NCI-H2171 treated with DMSO at 0.1 percent for 48 hours (cell line): ENCODE measurements around the gene RTP3.

Experiments
- DNase-seq: peaks from one replicate; lab custom pipeline; 2025; lab: John Stamatoyannopoulos, UW

The RTP3 gene

DNA sequence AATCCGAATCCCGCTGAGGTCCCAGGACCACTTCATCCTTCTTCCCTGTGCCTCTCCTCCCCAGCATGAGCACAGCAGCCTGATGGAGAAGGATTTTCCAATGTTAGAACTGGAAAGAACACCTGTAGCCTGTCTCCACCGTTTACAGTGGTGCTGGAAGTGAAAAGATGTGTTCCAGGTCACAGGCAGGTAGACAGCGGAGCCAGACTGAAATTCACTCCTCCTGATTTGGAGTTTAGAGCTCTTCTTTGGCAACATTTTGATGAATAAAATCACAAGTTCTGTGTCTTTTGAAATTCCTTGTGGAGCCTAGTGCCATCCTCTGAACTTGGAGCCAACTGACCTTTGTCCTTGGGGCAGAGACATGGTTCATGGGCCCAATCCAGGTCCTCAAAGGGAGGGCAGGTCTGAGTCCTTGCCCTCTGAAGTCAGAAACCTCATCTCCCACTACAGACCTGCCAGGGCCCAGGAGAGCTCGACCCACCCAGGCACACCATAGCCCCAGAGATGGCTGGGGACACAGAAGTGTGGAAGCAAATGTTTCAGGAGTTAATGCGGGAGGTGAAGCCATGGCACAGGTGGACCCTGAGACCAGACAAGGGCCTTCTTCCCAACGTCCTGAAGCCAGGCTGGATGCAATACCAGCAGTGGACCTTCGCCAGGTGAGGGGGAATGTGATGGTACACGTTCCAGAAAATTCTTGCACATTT lies at the start of gene RTP3:
Gene RTP3 (plus strand): TSS at position 421 of the 710 bp plus-strand sequence. CDS start 87 bp downstream, at position 508.
- no peak for DNase-seq

- no peak for DNase-seq
Measured at GRCh38 chr3:46448721-46449120, 49.1 kb upstream of the RTP3 start.

- DNase-seq = no peak
Measured at GRCh38 chr3:46449755-46450552, 47.8 kb upstream of the RTP3 start.

DNA sequence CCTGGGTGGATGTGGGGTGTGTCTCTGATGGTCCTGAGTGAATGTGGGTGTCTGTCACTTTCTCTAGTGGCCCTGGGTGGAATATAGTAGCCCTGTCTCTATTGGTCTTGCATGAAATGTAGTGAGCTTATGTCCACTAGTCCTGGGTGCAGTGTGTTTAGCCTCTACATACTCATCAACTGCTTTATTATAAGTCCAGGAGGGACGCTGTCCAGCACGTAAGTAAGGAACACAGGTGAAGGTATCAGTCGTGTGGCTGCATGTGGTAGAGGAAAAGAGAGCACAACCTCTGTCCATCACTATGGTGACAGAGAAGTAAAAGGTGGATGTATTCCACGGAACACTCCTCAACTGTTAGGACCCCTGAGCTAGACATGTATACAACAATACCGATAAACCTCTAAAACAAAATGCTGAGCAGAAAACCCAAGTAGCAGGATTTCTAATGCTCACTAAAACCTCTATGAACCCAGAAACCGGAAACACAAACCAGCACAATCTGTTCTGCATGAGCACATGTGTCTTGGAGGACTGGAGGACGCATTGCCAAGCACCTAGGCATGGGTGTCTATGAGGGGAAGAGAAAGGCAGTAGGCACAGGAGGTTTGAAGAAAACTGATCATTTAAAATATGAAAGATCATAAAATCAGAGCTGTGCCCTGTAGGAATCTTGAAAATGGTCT lies 44.1 kb upstream of the RTP3 start:
- no peak for DNase-seq

GRCh38 chr3:46454209-46454595 lies 43.6 kb upstream of the RTP3 start:
- DNase-seq = no peak

- no peak for DNase-seq
Measured at GRCh38 chr3:46454606-46455005, 43.2 kb upstream of the RTP3 start.

DNA sequence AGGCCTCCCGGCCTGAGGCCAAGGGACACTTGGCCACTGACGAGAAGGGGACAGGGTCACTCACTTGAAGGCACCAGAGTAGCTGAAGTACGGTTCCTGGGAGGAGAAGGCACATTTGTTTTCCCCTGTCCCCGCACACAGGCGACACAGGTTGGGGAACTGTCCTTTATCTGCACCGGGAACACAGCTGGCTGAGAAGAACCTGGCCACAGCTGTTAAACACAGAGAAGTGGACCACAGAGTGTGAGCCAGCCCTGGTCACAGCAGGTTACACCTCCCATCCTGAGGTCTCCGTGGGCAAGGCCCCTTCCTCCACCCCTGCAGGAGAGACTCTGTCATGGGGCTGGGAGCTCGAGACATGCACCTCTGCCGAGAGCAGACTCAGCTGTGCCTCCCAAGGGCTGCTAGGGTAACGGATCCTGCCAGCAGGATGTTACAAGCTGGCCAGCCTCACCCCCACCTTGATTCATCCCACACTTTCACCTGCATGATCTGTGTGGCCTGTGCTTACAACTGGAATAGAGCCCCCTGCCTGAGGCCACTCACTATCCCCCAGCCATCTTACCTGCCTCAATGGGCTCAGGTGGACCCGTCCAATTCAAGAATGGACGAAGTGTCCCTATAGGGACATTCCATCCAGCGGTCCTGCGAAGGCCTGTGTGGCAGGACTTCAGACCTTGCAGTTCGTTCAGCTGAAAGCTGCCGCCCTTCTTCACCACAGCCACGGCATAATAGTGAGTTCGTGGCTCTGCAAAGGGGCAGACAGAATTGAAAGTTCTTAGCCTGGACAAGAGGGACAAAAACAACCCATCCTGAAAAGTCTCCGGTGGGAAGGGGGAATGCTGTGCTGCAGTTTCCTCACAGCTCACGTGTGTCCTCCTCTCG lies 42.3 kb upstream of the RTP3 start:
- no peak for DNase-seq

DNA sequence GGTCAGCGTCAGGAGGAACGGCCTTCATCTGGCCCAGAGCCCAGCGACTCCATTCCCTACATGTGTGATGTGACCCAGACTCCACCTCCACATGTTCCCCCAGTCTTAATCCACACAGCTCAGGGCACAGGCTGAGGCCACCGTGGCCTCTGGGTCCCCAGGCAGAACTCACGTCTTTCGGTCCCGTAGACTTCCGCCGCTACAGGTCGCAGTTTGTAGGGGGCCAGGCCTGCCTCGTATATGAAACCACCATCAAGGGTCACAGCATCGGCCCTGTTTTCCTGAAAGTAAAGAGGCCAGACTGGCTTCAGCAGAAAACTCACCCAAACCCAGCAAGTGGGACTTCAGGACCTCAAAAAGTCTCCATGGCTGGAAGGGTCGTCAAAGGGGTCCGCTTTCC lies 41.7 kb upstream of the RTP3 start:
- no peak for DNase-seq

GRCh38 chr3:46460051-46460450 lies 37.7 kb upstream of the RTP3 start:
- DNase-seq = no peak

DNA sequence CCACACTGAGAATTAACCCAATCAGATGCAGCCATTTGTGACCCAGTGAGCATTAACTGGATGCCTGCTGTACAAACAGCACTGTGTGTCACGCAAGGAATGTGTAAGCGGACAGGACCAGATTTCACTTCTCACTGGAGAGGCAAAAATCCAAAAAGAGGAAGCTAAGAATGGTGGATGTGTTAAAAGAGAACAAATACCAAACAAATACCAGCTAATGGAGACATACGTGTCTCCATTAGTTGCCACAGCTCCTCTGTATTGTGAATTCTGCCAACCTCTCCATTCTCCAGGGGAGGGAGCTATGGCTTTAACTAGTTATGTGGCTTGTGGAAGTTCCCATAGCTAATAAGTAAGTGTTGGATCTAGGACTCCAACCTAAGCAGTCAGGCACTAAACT lies 35.7 kb upstream of the RTP3 start:
- no peak for DNase-seq

DNA sequence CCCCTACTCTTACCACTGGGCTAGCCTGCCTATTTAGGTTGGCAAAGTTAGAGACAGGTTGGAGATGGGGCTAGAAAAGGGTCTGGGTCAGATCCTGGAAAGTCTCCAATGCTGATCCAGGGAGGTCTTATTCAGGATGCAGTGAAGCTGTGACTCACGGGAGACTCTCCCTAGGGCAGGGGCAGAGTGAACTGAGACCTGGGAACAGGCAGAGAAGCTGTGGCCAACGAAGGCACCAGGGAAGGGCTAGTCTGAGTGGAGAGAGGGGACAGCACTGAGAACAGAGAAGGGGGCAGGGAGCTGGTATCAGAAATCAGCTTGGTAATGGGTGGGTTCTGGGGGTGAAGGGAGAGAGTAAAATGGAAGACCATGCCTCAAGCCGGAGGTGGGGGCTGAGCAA lies 35.3 kb upstream of the RTP3 start:
- no peak for DNase-seq

GRCh38 chr3:46463120-46463867 lies 34.5 kb upstream of the RTP3 start:
- DNase-seq = no peak

DNA sequence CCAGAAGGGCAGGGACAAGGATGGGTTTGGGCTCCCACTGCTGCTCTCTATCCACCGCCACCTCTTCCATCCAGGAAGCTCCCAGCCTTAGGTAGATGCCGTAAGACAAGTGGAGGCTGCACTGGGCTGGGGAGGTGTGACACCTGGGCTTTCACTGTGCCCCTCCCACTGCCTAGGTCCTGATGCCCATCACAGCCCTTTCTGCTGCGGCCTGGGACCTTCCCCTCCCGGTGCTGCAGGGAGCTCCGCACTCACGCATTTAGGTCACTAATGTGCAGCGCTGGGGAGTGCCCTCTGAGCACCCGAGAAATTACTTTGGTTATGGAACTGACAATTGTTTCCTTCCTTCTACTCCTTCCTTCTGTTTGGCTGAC lies 33.9 kb upstream of the RTP3 start:
- DNase-seq = no peak

DNA sequence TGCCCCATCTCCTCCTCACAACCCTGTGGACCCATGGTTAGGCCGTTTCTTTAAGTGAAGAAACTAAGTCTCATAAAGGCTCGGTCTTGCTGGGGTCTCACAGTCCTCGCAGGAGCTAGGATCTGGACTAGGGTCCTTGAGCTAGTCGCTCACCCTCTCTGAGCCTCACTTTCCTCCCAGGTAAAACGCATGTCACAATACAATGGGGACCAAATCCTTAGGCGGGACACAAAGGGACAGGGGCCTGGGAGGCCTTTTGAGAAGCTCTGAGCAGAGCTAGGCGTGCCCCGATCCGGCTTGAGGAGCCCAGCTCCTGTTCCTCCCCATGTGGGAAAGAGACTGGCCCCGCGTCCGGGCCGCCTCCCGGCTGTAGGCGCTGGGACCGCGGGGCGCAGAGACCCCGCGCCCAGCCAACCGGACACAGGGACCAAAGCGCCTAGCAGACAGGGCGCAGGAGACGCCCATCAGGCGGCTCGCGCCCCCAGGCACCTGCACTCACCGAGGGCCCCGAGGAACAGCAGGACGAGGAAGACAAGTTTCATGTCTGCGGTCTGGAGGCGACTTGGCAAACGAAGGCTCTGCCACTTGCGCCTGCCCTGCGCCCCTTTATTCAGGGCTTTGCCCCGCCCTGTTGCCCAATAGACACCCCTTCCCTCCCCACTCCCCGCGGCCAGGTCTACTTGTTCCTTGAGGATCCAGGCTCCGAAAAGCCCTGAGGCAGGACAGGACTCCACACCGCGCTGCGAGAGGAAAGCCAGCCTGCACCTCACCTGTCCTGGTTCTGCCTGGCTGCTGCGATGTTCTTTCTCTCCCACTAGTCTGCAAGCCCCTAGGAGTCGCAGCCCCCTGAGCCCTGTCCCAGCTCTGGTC lies 33.2 kb upstream of the RTP3 start, which contains the start of gene LTF:
Gene LTF (minus strand): TSS at position 580 of the 870 bp plus-strand sequence. CDS start 38 bp downstream, at position 542.
- no peak for DNase-seq

- DNase-seq = no peak
Measured at GRCh38 chr3:46465196-46465520, 32.6 kb upstream of the RTP3 start.

DNA sequence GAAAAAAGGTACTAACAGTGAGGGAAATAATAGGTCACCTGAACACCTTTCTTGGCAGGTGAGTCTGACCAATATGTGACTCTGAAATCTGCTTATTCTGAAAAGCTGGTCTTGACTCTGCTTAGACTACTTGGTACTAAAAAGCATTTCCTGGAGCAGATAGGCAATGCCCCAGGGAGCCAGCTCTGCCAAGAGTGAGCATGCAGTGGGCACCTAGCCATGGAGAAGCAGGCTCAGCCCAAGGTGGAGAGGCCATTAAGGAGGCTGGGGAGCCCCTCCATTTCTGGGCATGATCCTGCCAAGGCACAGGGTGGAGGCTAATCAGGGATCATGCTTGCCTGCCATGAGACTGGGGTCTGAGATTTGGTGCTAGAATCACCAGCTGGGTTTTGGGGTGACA lies 31.5 kb upstream of the RTP3 start:
- peak; percentile 14 for DNase-seq

GRCh38 chr3:46466871-46467403 lies 30.8 kb upstream of the RTP3 start:
- DNase-seq = no peak

DNA sequence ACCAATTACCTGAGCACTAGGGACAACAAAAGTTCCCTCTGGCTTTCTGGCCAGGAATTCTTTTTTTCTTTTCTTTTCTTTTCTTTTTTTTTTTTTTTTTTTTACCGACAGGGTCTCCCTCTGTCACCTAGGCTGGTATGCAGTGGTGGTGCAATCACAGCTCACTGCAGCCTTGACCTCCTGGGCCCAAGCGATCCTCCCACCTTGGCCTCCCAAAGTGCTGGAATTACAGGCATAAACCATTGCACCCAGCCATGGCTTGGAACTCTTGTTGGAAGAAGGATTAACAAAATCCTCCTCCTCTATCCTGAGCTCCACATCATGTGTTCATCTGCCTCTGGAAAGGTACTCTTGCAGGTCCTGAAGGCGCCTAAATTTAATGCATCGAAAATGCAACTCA lies 30.2 kb upstream of the RTP3 start:
- DNase-seq = no peak

DNA sequence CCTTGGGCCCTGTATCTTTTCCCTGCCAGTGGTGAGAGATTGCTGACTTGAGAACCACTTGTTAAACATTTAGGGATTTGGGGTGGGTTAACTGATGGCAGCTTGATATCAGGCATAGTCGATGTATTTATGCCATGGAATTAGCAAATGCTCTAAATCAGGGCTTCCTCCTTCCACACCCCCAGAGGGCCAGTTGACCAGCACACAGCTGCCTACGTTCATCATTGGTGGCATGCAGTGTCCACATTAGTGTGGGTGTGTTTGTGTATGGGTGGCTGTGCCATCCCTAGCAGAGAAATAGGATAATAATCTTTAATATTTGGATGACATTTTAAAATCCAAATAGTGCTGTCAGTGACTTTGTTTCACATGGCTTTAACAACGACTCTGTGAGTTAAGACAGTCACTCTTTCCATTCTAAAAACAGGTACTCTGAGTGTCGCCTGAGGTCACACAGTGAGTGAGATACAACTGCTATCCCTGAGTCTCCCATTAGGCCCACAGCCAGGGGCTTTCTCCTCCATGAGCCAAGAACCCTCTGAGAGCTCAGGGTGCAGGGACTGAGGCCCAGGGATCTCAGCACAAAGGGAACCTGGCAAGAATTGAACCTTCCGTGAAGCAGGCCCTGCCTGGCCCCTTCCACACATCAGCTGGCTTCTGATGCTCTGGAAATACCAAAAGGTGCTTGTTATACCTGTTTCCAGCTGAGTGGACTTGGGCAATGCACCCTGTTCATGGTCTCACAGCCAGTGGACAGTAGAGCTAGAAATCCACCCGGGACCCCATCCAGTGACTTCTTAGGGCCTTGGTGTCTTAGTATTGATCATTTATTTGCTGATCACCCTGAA lies 28.8 kb upstream of the RTP3 start:
- no peak for DNase-seq
